ENCODE data around the gene KATNAL2. TPM values are rescaled to one million over a fixed set of nuclear protein-coding genes. Genes with fewer than 3 reads are reported as not detected.
"Not testable (repeated sequence)": the region's sequence is repeated elsewhere in the genome, so short reads cannot be mapped to it uniquely, and the experiment has no call there.

Gene KATNAL2
- total RNA-seq, 1 donor from 2014 or later, result 3.0 TPM

GRCh38 chr18:47029684-47030353, 112.4 kb downstream of the KATNAL2 start:
- H3K27ac ChIP-seq (ENCODE audit: low read depth, low read length); H3K27me3 ChIP-seq (ENCODE audit: insufficient read depth, low read length); H3K4me2 ChIP-seq (ENCODE audit: low read length); H3K27ac Mint-ChIP-seq (ENCODE audit: unreplicated experiment); DNase-seq (ENCODE audit: low read depth); H3K4me1 ChIP-seq (ENCODE audit: insufficient read depth, low read length); H3K9me3 Mint-ChIP-seq (ENCODE audit: unreplicated experiment); H3K9me3 ChIP-seq (ENCODE audit: insufficient read depth, low read depth, low read length); H4K20me1 ChIP-seq (ENCODE audit: insufficient read depth, low read length); H3K36me3 ChIP-seq (ENCODE audit: insufficient read depth, low read length); H3K4me3 ChIP-seq (ENCODE audit: insufficient read depth, low read depth, low read length); H3K4me1 Mint-ChIP-seq (ENCODE audit: low read depth, unreplicated experiment); H3K36me3 Mint-ChIP-seq (ENCODE audit: low read depth, unreplicated experiment); H3K79me2 ChIP-seq (ENCODE audit: insufficient read depth, low read length); H3K4me3 Mint-ChIP-seq (ENCODE audit: unreplicated experiment); FAIRE-seq; H3K9ac ChIP-seq (ENCODE audit: low read length); H2AFZ ChIP-seq (ENCODE audit: low read depth, low read length): not testable (repeated sequence)
- peaks cover 11% of the 10 kb centered on the region for H3K27me3 Mint-ChIP-seq (ENCODE audit: low read depth, unreplicated experiment)

- H3K4me1 Mint-ChIP-seq (ENCODE audit: low read depth, unreplicated experiment); H3K27ac ChIP-seq (ENCODE audit: low read depth, low read length); FAIRE-seq; H4K20me1 ChIP-seq (ENCODE audit: insufficient read depth, low read length); DNase-seq (ENCODE audit: low read depth); H3K9ac ChIP-seq (ENCODE audit: low read length); H3K9me3 Mint-ChIP-seq (ENCODE audit: unreplicated experiment); H3K27ac Mint-ChIP-seq (ENCODE audit: unreplicated experiment); H3K36me3 ChIP-seq (ENCODE audit: insufficient read depth, low read length); H3K27me3 ChIP-seq (ENCODE audit: insufficient read depth, low read length); H3K9me3 ChIP-seq (ENCODE audit: insufficient read depth, low read depth, low read length); H3K4me3 Mint-ChIP-seq (ENCODE audit: unreplicated experiment); H3K4me1 ChIP-seq (ENCODE audit: insufficient read depth, low read length); H3K36me3 Mint-ChIP-seq (ENCODE audit: low read depth, unreplicated experiment); H3K79me2 ChIP-seq (ENCODE audit: insufficient read depth, low read length); H3K4me3 ChIP-seq (ENCODE audit: insufficient read depth, low read depth, low read length); H2AFZ ChIP-seq (ENCODE audit: low read depth, low read length); H3K4me2 ChIP-seq (ENCODE audit: low read length): not testable (repeated sequence)
- H3K27me3 Mint-ChIP-seq (ENCODE audit: low read depth, unreplicated experiment), result peaks cover 11% of the 10 kb centered on the region
Measured at GRCh38 chr18:47030887-47031286, 113.5 kb downstream of the KATNAL2 start.

DNA sequence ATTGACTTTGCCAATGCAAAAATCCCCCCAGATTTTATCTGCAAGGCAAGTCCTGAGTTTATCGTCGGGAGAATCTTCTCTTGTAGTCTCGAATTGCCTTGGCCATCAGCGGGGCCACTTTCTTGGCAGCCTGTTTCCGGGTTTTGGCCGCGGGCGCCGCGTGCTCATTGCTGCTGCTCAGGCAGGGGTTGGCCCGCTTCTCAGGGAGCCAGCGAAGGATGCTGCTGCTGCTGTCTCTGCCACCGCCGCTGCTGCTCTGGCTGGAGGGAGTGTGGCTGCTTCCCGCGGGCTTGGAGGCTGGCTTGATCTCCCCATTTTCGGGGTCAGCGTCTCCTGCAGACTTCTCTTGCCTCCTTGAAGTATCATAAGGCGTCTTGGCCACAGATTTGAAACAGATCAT, 115.5 kb downstream of the KATNAL2 start:
- Histone ChIP-seq H3K4me3 (ENCODE audit: insufficient read depth, low read depth, low read length) (no peak overlapping the region), H3K27me3 (ENCODE audit: insufficient read depth, low read length) (no peaks in the 10 kb centered on the region), H3K27ac (ENCODE audit: low read depth, low read length) (no peak overlapping the region), H4K20me1 (ENCODE audit: insufficient read depth, low read length) (no peaks in the 10 kb centered on the region), H3K4me2 (ENCODE audit: low read length) (no peak overlapping the region), H3K36me3 (ENCODE audit: insufficient read depth, low read length) (no peaks in the 10 kb centered on the region), H3K79me2 (ENCODE audit: insufficient read depth, low read length) (no peaks in the 10 kb centered on the region), H3K9me3 (ENCODE audit: insufficient read depth, low read depth, low read length) (no peaks in the 10 kb centered on the region), H3K4me1 (ENCODE audit: insufficient read depth, low read length) (no peaks in the 10 kb centered on the region), H3K9ac (ENCODE audit: low read length) (no peak overlapping the region), H2AFZ (ENCODE audit: low read depth, low read length) (no peak overlapping the region)
- no peaks in the 10 kb centered on the region for H3K4me1 Mint-ChIP-seq (ENCODE audit: low read depth, unreplicated experiment)
- no peak overlapping the region for H3K27ac Mint-ChIP-seq (ENCODE audit: unreplicated experiment)
- TF ChIP-seq, protein P1, sequence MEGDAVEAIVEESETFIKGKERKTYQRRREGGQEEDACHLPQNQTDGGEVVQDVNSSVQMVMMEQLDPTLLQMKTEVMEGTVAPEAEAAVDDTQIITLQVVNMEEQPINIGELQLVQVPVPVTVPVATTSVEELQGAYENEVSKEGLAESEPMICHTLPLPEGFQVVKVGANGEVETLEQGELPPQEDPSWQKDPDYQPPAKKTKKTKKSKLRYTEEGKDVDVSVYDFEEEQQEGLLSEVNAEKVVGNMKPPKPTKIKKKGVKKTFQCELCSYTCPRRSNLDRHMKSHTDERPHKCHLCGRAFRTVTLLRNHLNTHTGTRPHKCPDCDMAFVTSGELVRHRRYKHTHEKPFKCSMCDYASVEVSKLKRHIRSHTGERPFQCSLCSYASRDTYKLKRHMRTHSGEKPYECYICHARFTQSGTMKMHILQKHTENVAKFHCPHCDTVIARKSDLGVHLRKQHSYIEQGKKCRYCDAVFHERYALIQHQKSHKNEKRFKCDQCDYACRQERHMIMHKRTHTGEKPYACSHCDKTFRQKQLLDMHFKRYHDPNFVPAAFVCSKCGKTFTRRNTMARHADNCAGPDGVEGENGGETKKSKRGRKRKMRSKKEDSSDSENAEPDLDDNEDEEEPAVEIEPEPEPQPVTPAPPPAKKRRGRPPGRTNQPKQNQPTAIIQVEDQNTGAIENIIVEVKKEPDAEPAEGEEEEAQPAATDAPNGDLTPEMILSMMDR (IDR thresholded peaks at IDR 0.05; ENCODE audit: insufficient read depth, low read depth, low read length), result no peak
- TF ChIP-seq EZH2 (IDR thresholded peaks at IDR 0.05; ENCODE audit: insufficient read depth, low read length), result no peak
- peaks cover 11% of the 10 kb centered on the region for H3K27me3 Mint-ChIP-seq (ENCODE audit: low read depth, unreplicated experiment)
- no peak for FAIRE-seq
- no peak for DNase-seq (ENCODE audit: low read depth)
- H3K9me3 Mint-ChIP-seq (ENCODE audit: unreplicated experiment), result no peaks in the 10 kb centered on the region
- H3K4me3 Mint-ChIP-seq (ENCODE audit: unreplicated experiment), result no peak overlapping the region
- peaks cover 2% of the 10 kb centered on the region for H3K36me3 Mint-ChIP-seq (ENCODE audit: low read depth, unreplicated experiment)

DNA sequence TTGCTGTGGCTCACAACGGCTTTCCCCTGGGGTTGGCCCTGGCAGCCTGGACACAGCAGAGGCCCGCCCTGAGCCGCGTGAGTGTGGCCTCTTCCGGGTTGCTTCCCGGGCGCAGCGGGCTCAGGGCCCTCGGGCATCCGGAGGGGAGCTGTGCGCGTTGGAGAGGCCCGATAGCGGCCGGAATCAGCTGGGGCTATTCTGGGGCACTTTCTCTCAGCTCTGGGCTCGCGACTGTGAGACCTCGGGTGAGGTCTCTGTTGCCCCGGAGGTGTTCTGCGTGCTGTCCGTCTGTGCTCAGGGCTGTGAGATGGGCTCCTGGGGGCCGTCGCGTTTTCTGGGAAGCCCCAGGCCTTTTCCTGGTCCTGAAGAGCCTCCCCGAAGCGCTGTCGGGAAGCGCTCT, 117.2 kb downstream of the KATNAL2 start:
- FAIRE-seq; H3K9ac ChIP-seq (ENCODE audit: low read length); H3K4me2 ChIP-seq (ENCODE audit: low read length); H3K4me3 Mint-ChIP-seq (ENCODE audit: unreplicated experiment); H3K27ac ChIP-seq (ENCODE audit: low read depth, low read length); H3K36me3 ChIP-seq (ENCODE audit: insufficient read depth, low read length); H3K4me1 ChIP-seq (ENCODE audit: insufficient read depth, low read length); H3K36me3 Mint-ChIP-seq (ENCODE audit: low read depth, unreplicated experiment); DNase-seq (ENCODE audit: low read depth); H3K79me2 ChIP-seq (ENCODE audit: insufficient read depth, low read length); H3K27ac Mint-ChIP-seq (ENCODE audit: unreplicated experiment); H3K4me3 ChIP-seq (ENCODE audit: insufficient read depth, low read depth, low read length); H2AFZ ChIP-seq (ENCODE audit: low read depth, low read length); H3K4me1 Mint-ChIP-seq (ENCODE audit: low read depth, unreplicated experiment); H3K27me3 ChIP-seq (ENCODE audit: insufficient read depth, low read length); H3K9me3 ChIP-seq (ENCODE audit: insufficient read depth, low read depth, low read length); H3K9me3 Mint-ChIP-seq (ENCODE audit: unreplicated experiment); H4K20me1 ChIP-seq (ENCODE audit: insufficient read depth, low read length): not testable (repeated sequence)
- peaks cover 13% of the 10 kb centered on the region for H3K27me3 Mint-ChIP-seq (ENCODE audit: low read depth, unreplicated experiment)
